ENCODE data around the gene CCDC12.
A peak's percentile ranks its signal among the peaks of the same experiment; 100 is the strongest.
"Not testable (repeated sequence)": the region's sequence is repeated elsewhere in the genome, so short reads cannot be mapped to it uniquely, and the experiment has no call there.

Gene CCDC12

GRCh38 chr3:46913644-46914043 lies 62.9 kb downstream of the CCDC12 start:
- no peak for TF ChIP-seq ZFX (IDR thresholded peaks at IDR 0.05; ENCODE audit: borderline replicate concordance)
- TF ChIP-seq, protein P1, sequence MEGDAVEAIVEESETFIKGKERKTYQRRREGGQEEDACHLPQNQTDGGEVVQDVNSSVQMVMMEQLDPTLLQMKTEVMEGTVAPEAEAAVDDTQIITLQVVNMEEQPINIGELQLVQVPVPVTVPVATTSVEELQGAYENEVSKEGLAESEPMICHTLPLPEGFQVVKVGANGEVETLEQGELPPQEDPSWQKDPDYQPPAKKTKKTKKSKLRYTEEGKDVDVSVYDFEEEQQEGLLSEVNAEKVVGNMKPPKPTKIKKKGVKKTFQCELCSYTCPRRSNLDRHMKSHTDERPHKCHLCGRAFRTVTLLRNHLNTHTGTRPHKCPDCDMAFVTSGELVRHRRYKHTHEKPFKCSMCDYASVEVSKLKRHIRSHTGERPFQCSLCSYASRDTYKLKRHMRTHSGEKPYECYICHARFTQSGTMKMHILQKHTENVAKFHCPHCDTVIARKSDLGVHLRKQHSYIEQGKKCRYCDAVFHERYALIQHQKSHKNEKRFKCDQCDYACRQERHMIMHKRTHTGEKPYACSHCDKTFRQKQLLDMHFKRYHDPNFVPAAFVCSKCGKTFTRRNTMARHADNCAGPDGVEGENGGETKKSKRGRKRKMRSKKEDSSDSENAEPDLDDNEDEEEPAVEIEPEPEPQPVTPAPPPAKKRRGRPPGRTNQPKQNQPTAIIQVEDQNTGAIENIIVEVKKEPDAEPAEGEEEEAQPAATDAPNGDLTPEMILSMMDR (IDR thresholded peaks at IDR 0.05) = no peak
- H3K27ac ChIP-seq = no peak overlapping the region

GRCh38 chr3:46912986-46913385 lies 63.6 kb downstream of the CCDC12 start:
- no peak overlapping the region for H3K27ac ChIP-seq
- TF ChIP-seq ZFX (IDR thresholded peaks at IDR 0.05; ENCODE audit: borderline replicate concordance) = no peak
- TF ChIP-seq, protein P1 (IDR thresholded peaks at IDR 0.05) = no peak

DNA sequence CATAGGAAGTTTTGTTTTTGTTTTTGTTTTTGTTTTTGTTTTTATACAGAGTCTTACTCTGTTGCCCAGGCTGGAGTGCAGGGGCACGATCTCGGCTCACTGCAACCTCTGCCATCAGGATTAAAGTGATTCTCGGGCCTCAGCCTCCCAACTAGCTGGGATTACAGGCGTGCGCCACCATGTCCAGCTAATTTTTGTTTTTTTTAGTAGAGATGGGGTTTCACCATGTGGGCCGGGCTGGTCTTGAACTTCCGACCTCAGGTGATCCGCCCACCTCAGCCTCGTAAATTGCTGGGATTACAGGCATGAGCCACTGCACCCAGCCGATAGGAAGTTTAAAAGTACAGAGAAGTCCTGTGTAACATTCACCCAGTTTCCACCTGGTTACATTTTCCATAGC lies 65.6 kb downstream of the CCDC12 start:
- H3K27ac ChIP-seq = not testable (repeated sequence)

- TF ChIP-seq ZFX (IDR thresholded peaks at IDR 0.05; ENCODE audit: borderline replicate concordance) = no peak
- TF ChIP-seq, protein P1 (IDR thresholded peaks at IDR 0.05) = no peak
- no peak overlapping the region for H3K27ac ChIP-seq
Observed at GRCh38 chr3:46910166-46910760, 66.3 kb downstream of the CCDC12 start.

GRCh38 chr3:46909535-46910161 lies 66.9 kb downstream of the CCDC12 start:
- no peak overlapping the region for H3K27ac ChIP-seq
- TF ChIP-seq, protein P1 (IDR thresholded peaks at IDR 0.05) = peak; percentile 88
- no peak for TF ChIP-seq ZFX (IDR thresholded peaks at IDR 0.05; ENCODE audit: borderline replicate concordance)

DNA sequence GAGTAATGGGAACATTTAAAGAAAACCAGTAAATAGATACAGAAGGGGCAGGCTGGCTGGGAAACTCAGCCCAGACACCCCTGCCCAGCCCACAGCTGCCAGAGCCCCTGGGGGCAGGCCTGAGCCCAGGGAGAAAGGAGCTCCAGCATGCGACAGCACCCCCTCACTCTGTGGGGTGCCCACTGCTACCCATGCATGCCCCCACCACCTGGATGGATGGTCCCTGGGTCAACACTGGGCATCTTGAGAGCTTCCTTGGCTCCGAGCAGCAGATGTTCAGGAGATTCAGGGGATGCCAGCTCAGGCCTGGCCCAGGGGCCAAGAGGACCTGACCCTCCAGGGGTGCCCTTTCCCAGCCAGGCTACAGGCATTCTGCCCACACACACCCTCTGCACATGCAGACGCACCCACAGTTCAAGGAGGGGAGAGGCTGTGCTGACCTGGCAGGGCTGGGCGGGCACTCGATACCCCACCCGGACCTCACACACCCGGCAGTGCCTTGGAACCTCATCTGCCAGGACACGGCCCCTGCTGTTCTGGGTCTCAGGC lies 67.5 kb downstream of the CCDC12 start:
- no peak overlapping the region for H3K27ac ChIP-seq
- TF ChIP-seq, protein P1 (IDR thresholded peaks at IDR 0.05) = no peak
- no peak for TF ChIP-seq ZFX (IDR thresholded peaks at IDR 0.05; ENCODE audit: borderline replicate concordance)

- no peak overlapping the region for H3K27ac ChIP-seq
- no peak for TF ChIP-seq ZFX (IDR thresholded peaks at IDR 0.05; ENCODE audit: borderline replicate concordance)
- TF ChIP-seq, protein P1 (IDR thresholded peaks at IDR 0.05) = peak; percentile 12; the same call in 1 of the 2 replicates
Observed at GRCh38 chr3:46908294-46908985, 68.1 kb downstream of the CCDC12 start.
